Activated CD8-positive, alpha-beta memory T cell treated with anti-CD3 and anti-CD28 coated beads, Interleukin-2, amount 50 U/mL, for 1 hour (primary cell): ENCODE data around the gene THBS2.

Experiments used
- DNase-seq: peaks from one replicate; pipeline ENCODE4 v3.0.0-alpha.2; 2020; ENCODE audit errors: extremely low read depth

The THBS2 gene

GRCh38 chr6:169249057-169249456, 4.6 kb downstream of the THBS2 start:
- no peak for DNase-seq

DNA sequence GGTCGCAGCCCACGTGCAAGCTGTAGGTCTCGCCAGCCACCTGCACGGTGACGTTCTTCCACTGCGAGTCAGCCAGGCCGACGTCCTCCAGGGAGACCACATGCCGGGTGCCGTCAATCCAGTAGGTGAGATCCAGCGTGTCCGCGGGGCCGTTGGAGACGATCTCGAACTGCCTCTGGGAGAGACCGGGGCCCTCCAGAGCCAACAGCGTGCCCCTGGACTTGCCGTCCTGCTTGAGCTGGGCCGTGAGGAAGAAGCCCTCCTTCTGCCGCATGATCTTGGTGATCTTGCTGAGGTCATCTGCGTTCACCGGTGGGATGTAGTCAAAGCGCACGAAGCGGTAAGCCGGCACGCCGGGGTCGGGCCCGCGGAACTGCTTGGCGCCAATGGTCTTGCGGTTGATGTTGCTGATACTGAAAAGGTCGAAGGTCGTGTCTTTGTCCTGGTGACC, 5.1 kb downstream of the THBS2 start:
- DNase-seq: no peak

DNA sequence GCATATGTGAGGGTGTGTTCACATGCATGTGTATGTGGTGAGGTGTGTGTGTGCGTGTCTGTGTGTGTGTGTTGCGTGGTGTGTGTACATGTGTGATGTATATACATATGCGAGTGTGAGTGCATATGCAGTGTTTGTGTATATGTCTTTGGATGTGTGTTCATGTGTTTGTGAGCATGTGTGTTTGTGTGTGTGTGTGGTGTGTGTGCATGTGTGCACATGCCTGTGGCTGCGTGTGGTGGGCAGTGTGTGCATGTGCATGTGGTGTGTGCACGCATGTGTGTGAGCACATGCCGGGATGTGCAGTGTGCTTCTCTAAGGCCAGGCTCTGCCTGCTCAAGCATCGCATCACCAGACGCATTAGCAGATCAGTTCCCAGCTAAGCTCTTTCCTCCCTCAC, 5.7 kb downstream of the THBS2 start:
- DNase-seq: no peak

DNA sequence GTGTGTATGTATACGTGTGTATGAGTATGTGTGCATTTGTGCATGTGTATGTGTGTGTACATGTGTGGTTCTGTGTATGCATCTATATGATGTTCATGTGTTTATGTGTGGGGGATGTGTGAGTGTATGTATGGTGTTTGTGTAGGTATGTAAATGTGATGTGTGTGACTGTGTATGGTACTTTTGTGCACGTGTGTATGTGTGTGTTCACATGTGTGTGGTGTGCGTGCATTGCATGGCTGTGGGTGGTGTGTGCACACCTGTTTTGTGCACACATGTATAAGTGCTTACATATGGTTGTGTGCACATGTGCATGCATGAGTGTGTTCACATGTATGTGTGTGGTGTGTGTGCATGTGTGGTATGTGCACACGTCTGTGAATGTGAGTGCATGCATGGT, 6.2 kb downstream of the THBS2 start:
- no peak for DNase-seq

GRCh38 chr6:169246445-169246844, 7.2 kb downstream of the THBS2 start:
- DNase-seq: no peak

- DNase-seq: no peak
These were observed 8.8 kb downstream of the THBS2 start for GRCh38 chr6:169244684-169245383.

DNA sequence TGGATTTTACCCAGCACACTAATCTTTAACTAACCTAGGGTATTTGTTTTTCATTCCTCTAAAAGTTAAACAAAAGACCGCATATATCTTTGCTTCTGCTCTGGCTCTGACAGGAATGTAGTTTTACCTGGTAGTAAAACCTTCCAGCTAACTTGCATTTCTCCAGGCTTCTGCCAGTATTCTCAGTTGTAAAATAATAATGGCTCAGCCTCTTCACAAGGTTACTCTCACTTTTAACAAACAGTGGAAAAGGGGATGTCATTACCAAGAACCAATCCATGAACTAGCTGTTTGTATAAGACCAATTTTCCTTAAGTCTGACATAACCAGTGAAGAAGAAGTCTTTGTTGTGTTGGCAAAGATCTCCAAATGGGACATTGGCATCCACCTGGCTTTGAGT, 10.0 kb downstream of the THBS2 start:
- DNase-seq: no peak

DNA sequence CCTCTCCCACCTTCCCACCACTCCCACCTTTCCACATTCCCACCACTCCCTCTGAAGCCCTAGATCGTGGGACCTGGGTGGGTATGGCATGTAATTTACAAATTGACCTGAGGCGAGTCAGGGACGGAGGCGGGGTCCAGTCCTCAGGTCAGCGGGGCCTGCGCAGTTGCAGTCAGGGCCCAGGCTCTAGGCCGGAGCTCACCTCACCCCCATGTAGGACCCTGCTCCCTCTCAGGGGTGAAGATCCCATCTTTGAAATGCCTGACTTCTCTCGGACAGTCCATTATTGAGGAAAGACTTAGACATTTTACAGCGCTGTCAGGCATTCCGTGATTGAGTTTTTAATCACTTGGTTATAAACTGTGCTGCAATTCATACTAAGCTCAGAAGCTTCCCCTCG, 10.5 kb downstream of the THBS2 start:
- DNase-seq: no peak

DNA sequence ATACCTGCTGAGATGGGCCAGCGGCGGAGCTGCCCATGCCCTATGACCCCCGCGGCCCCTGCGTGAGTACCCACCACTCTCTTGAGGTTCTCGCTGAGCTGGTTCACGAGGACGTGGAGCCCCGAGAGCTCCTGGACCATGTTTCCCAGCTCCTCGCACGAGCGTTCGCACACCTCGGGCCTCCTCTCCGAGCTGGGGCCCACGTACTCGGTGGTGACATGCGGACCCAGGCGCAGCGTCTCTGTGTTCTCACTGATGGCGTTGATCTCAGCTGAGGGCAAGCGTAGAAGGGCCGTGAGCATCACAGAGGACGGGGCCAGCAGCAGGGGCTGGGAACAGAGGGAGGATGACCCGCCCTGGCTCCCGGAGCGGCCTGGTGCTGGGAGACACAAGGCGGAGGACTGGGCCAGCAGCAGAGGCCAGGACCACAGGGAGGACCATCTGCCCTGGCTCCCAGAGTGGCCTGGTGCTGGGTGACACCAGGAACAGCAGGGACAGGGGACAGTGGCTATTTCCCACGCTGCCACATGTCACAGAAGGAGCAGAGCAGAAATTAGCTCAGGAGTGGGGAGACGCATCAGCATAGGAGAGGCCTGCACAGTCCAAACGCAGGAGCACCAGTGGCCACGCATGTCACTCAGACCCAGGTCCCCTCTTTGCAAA, 11.8 kb downstream of the THBS2 start:
- no peak for DNase-seq

GRCh38 chr6:169240591-169241390, 12.9 kb downstream of the THBS2 start:
- no peak for DNase-seq

DNA sequence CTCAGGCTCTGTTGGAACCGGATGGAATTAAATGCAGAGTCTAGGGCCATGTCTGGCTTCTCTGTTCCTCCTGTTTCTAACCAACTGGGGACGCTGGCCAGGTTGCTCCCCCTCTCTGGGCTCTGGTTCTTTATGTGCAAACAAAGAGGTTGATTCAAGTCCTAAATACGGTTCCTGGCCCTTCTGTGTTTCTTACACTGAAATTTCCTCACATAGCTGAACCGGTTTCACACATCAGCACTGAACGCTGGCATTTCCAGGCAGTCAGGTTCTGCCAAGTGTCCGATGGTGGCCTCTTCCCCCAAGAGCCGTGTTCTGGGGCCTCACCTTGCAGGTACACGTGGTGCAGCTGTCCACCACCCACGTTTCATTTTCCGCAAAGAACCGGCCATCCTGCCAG, 13.5 kb downstream of the THBS2 start:
- no peak for DNase-seq

DNA sequence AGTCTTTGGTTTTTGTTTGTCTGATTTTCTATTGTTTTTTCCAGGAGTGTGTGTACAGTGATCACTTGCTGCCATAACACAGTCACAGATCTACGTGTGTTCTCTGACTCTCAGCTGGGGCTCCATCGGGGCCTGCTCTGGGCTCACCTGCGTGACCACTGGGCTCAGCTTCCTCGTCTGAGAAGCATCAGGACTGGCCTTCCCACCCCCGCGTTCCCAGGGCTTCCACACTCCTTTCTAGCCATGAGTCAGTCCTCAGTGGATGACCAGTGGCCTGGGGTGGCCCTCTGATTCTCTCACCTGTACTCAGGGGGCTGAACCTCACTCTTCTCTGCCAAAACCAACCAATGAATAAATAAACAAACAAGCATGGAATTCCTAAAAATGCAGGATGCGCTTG, 14.5 kb downstream of the THBS2 start:
- DNase-seq: no peak

DNA sequence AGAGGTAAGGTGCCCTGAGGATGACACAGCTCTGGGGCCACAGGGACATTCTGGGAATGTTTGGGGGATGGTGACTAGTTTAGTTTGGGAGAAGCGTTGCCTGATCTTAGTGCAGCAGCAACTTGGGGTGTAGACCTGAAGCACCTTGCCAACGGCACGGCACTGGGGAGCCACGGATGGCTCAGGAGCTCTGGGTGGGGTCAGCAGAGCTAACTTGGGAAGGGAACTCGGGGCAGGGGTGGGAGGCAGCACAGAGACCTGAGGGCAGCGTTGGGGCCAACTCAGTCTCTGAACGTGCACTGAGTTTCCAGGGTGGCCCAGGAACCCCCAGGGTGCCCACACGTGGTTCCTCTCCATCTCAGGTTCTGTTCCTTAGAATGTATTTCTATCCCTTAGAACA, 14.9 kb downstream of the THBS2 start:
- DNase-seq: no peak

GRCh38 chr6:169237496-169238134, 16.0 kb downstream of the THBS2 start:
- DNase-seq: no peak

GRCh38 chr6:169236988-169237387, 16.7 kb downstream of the THBS2 start:
- no peak for DNase-seq

DNA sequence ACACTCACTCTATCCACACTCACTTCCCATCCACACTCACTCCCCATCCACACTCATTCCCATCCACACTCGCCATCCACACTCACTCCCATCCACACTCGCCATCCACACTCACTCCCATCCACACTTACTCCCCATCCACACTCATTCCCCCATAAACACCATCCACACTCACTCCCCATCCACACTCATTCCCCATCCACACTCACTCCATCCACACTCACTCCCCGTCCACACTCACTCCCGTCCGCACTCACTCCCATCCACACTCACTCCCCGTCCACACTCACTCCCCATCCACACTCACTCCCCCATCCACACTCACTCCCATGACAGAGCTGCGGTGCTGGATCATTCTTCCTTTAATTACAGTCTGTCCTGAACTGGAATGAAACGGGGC, 17.1 kb downstream of the THBS2 start:
- DNase-seq: no peak

DNA sequence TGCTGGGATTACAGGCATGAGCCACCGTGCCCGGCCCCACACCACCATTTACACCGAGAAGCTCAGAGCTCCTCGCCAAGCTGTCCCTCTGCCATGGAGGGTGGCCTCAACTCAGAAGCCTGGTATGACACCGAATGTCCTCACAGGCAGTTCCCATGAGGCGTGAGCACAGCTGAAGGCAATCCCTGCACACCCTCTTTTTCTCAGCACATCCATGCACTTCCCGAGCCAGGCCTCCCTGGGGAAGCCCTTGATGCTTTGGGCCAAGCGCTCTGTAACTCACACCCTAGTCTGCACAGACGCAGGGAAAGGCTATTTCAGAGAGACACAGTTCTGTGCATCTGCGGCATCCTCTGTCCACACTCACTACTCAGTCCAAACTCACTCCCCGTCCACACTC, 18.4 kb downstream of the THBS2 start:
- no peak for DNase-seq

DNA sequence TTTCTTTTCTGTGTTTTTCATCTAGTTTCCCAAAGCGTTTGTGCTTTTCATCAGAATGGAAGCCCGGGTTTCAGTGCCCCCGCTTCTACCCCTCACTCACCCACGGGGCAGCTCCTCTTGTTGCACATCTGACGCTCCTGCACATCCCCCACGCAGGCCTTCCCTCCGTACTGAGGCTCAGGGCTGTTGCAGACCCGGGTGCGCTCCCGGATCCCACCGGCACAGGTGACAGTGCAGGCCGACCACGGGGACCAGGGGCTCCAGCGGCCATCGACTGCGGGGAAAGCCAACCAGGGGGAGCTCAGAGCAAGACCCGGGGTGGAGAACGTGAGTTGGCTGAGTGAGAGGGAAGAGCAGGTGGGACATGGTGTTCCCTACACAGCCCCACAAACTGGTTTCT, 19.0 kb downstream of the THBS2 start:
- DNase-seq: no peak

DNA sequence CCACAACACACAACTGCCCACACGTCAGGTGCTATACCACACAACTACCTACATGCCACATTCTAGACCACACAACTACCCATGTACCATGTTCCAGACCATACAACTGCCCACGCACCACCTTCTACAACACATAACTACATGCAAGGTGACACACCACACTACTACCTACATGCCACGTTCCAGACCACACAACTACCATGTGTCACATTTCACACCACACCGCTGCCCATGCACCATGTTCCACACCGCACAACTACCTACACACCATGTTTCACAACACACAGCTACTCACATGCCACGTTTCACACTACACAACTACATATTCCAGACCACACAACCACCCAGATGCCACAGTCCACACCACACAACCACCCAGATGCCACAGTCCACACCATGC, 19.8 kb downstream of the THBS2 start:
- DNase-seq: no peak

- DNase-seq: no peak
These were observed 20.5 kb downstream of the THBS2 start for GRCh38 chr6:169233181-169233580.

DNA sequence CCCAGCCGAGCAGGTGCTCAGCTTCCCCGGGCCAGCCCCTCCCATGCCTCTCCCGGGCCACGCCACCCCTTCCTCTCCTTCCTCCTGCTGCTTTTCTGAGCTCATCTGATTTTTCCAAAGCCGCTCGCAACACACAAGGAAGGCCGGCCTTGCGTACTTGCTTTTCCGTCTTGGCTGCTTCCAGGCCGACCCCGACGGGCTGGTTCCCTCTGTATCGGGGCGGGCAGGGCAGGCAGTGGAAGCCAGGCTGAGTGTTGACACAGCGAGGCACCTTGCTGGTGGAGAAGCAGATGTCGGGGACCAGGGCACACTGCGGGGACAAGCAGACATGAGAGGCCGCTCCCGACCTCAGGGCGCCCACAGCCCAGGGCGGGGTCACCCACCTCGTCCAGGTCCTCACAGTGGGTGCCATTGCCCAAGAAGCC, 21.1 kb downstream of the THBS2 start:
- DNase-seq: no peak

GRCh38 chr6:169231790-169232506, 21.7 kb downstream of the THBS2 start:
- DNase-seq: no peak
